GM21360 (cell line): ENCODE results near the gene PPP1R14B.

Experiments
- ATAC-seq: cut with Tn5 transposase; IDR thresholded peaks from one replicate; pipeline ENCODE4 v1.9.1; 2021; ENCODE audit warnings: mild to moderate bottlenecking, moderate library complexity; ENCODE audit not compliant: unreplicated experiment

PPP1R14B gene

GRCh38 chr11:64261556-64262080, 14.9 kb upstream of the PPP1R14B start:
- ATAC-seq, result no peak

- no peak for ATAC-seq
Measured at GRCh38 chr11:64260147-64260708, 13.5 kb upstream of the PPP1R14B start.

- ATAC-seq, result no peak
Measured at GRCh38 chr11:64259533-64260067, 12.9 kb upstream of the PPP1R14B start.

- no peak for ATAC-seq
Measured at GRCh38 chr11:64258946-64259532, 12.3 kb upstream of the PPP1R14B start.

- no peak for ATAC-seq
Measured at GRCh38 chr11:64258356-64258755, 11.6 kb upstream of the PPP1R14B start.

- no peak for ATAC-seq
Measured at GRCh38 chr11:64256300-64256699, 9.6 kb upstream of the PPP1R14B start.

GRCh38 chr11:64255135-64256128, 8.7 kb upstream of the PPP1R14B start:
- ATAC-seq, result no peak

GRCh38 chr11:64254326-64254725, 7.6 kb upstream of the PPP1R14B start:
- no peak for ATAC-seq

GRCh38 chr11:64253481-64253880, 6.7 kb upstream of the PPP1R14B start:
- ATAC-seq, result no peak

GRCh38 chr11:64253043-64253442, 6.3 kb upstream of the PPP1R14B start:
- ATAC-seq, result no peak

- no peak for ATAC-seq
Measured at GRCh38 chr11:64252003-64252872, 5.5 kb upstream of the PPP1R14B start.

- no peak for ATAC-seq
Measured at GRCh38 chr11:64251753-64252002, 4.9 kb upstream of the PPP1R14B start.

- ATAC-seq, result peak; percentile 36
Measured at GRCh38 chr11:64251016-64251752, 4.4 kb upstream of the PPP1R14B start, which contains the start of gene PLCB3. Gene PLCB3, plus strand, starts transcription at chr11:64251530. Its CDS starts 120 bp downstream, at chr11:64251650.

- no peak for ATAC-seq
Measured at GRCh38 chr11:64250415-64251015, 3.8 kb upstream of the PPP1R14B start.

- no peak for ATAC-seq
Measured at GRCh38 chr11:64249563-64250414, 3.0 kb upstream of the PPP1R14B start.

GRCh38 chr11:64249038-64249437, 2.3 kb upstream of the PPP1R14B start:
- no peak for ATAC-seq

- ATAC-seq, result no peak
Measured at GRCh38 chr11:64248578-64248977, 1.8 kb upstream of the PPP1R14B start.

GRCh38 chr11:64247729-64248531, 1.2 kb upstream of the PPP1R14B start:
- ATAC-seq, result no peak
